ENCODE results near the gene TMTC2.
"Not testable (repeated sequence)": the region's sequence is repeated elsewhere in the genome, so short reads cannot be mapped to it uniquely, and the experiment has no call there.

TMTC2 gene

DNA sequence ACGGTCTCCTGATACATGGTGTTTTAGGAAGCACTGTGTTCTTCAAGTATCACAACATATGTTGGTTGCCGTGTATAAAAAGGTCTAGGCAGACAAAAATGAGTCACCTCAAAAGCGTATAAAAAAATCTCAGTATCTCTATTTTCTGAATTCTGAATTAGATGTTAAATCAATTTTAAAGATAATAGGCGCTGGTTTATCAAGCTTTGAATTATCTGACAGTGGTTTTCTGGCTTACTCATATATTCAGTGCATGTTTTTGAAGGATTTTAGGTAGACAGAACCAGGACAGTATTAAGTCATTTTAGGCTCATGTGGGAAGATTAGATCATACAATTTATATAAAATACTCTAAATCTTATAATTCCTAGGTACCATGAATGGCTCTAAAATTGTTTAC, 110.8 kb downstream of the TMTC2 start:
- no peak for DNase-seq

DNA sequence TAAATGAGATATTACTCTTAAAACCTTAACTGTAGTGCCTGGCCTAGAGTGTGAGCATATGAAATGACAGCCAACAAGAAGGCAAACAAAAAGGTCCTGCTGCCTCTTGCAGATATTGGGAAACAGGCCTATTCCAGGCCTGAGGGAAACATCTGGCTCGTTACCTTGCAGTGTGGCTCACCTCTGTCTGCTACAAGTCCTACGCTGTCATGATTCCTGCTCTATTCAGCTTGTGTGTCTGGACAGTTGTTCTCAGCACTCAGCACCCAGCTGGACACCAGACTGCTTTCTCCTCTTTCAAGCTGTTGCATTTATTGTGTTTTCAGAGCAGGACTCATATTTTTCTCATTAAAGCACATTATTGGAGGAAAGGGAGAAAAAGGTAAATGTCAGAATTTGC, 113.5 kb downstream of the TMTC2 start:
- no peak for DNase-seq

DNA sequence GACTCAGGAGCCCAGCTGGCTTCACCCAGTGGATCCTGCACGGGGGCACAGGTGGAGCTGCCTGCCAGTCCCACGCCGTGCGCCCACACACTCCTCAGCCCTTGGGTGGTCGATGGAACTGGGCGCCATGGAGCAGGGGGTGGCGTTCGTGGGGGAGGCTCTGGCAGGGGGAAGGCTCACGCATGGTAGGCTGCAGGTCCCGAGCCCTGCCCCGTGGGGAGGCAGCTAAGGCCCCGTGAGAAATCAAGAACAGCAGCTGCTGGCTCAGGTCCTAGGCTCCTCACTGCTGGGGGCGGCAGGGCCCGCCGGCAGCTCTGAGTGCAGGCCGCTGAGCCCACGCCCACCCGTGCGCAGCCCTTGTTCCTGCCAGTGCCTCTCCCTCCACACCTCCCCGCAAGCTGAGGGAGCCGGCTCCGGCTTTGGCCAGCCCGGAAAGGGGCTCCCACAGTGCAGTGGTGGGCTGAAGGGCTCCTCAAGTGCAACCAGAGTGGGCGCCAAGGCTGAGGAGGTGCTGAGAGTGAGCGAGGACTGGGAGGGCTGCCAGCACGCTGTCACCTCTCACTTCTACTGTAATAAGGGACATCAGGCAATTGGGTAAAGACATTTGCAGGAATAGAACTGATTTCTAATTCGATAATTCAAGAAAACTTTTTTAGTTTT, 115.4 kb downstream of the TMTC2 start:
- DNase-seq: no peak

DNA sequence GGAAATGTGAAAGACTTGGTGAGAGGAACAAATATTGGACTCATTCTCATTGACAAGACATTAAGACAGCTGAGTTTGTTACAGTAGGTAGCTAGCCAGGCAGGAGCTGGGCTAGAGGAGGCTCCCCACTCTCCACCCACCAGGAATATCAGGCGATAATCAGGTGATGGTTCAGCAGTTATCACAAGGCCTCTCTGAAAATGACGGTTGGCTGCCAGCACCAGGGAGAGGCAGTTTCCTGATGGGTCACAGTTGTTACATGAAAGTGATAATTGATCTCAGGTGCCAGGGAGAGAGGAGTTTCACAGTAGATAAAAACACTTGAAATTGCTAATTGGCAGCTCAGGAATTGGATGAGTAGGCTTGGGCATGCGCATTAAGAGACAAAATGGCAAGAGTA, 116.5 kb downstream of the TMTC2 start:
- DNase-seq: no peak

DNA sequence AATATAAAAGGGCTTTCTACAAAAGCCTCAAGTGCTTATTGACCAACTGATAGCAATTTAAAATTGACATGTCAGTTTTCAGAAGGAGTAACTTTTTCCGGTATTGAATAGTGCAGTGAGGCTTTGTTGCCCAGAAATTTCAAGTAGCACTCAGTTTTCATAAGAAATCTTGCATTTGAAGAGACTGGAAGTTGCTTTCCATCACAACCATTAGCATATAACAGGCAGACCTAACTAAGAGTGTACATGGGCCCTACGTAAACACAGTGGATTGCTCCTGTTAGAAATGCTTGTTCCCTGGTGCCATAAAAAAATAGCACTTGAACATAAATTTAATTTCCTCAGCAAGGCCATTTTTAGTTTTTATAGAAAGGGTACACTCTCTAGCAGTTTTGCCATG, 117.9 kb downstream of the TMTC2 start:
- no peak for DNase-seq

DNA sequence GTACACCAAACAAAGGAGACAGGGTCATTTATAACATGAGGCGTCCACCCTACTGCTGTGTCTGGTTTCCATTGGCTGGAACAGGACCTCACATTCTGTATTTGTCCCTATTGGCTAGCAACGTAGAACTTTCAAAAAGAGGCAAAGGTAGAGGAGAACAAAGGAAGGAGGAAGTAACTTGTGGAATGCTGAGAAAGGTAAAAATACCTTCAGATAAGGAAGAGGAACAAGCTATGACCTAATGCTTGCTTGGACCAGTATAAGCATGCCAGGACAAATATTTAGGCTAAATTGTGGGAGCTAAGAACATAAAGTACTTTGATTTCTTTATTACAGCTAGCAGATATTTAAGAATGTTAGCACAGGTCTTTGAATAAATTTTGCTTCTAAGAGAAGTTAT, 118.3 kb downstream of the TMTC2 start:
- DNase-seq: not testable (repeated sequence)

DNA sequence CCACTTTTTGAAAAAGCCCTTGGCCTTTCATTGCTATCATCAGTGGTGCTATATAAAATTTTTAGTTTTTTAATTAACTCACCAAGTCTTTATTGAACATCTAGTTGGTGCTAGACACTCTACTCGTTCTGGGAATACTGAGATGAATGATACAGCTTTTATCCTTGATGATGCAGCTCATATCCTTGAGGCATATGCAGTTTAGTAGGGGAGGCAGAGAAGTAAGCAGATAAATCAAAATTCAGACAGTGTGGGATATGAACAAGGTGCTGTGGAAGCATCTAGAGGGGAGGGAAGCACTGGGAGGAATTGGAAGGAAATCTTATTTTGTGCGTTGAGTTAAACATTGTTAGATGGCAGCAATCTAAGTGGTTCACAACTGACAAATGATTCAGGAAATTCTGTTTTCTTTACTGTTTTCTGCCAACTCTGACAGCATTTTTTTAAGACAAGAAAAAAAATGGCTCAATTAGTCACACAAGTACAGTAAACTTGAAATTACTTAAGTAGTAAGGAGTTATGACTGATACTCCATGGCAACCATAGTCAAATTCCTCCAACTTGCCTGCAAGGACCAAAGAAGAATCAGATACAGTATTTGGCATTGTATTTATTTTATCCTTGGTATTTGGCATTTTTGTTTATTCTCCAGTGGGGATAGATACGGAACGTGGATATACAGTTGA, 119.2 kb downstream of the TMTC2 start:
- no peak for DNase-seq

DNA sequence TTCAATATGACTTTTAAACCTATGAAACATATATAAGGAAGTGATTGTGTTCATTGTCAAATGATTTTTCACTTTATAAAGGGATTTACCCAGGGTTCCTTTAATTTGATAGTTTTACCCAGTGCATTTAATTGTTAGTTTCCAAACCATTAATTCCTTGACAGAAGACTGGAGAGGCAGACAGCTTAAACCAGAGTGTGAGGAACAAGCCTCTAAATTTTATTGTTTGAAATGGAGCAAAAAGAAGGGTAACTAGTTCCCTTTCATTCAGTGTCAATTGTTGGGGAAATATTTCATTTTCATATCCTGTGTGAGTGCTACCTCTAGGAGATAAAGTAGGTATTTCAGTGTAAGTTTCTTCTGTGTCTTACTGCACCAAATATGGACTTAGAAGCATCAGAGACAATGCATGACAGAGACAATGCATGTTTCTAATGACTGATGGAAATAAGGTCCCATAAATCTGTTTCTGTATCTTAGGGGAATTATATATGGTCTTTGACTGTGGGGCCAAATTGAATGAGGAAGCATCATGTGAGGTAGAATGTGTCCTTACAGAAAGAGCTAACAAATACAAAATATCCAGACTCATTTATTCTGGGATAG, 120.5 kb downstream of the TMTC2 start:
- DNase-seq: no peak

DNA sequence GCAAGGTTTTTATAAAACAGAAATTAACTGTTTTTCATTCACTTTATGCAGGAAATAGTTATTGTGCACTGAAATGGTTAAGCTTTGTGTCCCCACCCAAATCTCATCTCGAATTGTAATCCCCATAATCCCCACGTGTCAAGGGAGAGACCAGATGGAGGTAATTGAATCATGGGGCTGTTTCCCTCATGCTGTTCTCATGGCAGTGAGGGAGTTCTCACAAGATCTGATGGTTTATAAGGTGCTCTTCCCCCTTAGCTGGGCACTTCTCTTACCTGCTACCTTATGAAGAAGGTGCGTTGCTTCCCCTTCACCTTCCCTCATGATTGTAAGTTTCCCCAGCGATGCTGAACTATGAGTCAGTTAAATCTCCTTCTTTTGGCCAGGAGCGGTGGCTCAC, 123.9 kb downstream of the TMTC2 start:
- no peak for DNase-seq

DNA sequence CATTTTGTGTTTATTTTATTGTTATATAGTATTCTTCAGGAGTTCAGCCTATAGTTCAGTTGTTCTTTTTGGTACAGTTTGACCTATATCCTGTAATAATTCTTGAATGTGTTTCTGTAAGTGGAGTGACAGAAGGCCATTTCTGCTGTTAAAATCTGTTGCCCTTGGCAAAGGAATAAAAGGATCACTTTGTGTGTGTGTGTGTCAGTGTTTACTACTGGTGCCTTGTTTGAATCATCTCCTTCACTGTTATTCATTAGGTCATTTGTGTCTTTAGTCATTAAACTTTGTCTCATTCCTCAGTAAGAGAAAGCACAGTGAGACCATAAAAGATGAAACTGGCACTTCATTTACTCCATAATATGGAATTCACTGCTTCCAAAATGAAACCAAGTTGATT, 130.7 kb downstream of the TMTC2 start:
- DNase-seq: no peak

DNA sequence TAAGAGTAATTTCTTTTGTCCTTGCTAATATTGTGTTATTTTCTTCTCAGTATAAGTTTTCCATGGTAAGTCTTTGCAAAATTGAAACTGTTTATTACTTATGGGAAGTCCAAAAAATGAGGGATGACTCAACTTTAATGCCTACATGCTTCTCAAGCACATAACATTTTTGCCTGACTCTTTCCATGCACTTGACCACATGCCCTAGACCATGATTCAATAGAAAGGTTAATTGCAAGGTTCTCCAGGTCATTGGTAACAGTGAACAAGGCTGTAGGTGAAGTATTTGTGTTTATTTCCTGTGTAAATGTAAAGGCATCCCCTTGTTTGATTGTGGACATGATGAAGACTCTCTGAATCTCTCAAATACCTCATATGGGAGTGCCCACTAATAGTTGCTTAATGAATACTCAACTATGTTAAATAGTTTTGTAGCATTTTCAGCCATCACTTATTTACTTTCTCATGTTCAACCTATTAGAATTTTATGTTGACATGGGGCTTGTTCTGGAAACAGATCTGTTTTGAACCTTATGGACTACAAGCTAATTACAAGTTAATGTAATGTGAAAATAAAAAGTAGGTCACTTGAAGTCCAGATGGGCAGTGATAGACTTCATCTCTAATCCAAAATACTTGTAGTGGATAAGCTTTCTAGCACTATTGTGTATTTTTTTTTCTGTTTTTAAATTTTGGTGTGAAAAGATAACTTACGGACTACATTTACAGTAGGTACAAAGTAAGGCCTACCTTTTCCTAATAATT, 131.7 kb downstream of the TMTC2 start:
- no peak for DNase-seq

DNA sequence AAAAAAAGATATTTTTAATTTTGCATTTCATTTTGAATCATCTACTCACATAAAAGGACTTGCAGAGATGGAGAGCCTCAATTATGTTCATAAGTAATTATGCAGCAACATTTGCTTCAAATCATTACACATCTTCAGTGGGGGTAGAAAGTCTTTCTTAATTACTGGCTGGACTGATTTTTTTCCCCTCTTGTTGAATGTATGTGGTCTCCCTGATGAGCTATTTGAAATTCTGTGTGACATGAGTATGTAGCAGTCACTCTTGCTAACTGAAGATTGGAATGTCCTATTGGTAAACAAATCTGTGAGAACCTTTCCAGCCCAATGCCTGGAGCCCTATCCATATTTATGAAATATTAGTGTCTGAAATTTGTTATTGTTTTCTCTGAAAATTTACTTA, 139.8 kb downstream of the TMTC2 start:
- DNase-seq: no peak

DNA sequence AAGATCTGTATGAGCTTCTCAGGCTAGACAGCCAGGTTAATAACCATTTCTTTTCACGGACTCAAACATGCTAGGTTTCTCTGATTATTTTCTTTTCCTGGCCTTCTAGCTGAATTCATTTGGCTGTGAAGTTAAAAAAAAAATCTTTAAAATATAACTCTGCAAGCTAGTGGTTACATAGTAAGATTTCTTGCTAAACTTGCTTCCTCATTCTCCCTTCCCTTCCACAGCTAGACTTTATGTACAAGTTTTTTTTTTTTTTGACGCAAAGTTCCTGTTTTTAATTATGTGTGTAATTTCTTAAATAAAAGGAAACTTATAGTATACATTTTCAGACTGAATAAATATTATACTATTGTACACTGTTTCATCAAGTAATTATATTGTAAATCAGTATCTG, 145.4 kb downstream of the TMTC2 start:
- no peak for DNase-seq

DNA sequence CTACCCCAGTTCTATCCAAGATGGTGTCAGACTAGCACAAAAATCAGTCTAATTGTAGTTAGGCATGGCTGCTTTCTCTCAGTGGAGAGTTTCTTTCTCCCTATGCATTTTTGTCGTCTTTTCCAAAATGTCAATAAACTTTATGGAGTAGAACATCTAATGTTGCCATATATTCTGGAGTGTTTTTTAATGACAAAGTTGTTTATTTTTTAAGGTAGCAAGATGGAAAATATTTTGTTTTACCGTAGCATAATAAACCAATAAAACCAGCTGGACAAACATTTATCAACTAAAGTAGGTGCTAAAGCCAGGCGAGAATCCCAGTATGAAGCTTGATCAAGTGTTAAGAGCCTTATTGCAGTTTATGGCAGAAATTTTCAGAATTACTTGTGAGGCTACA, 146.3 kb downstream of the TMTC2 start:
- DNase-seq: no peak

DNA sequence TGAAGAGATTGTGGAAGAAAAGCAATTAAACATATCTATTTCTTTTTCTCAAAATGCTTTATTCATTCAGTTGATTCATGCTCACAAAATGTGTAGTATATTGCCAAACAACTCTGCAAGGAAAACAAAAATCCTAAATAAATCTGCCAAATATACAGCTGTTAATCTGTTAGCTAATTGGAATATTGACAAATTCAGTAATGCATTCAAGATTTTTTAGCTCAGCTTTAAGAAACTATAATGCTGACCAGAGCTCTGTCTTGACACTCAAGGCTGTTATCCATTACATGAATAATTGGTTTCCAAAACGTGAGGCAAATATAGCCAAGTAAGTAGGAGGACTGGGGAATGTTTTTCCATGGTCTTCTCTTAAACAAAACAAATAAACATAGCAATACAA, 146.8 kb downstream of the TMTC2 start:
- DNase-seq: no peak

DNA sequence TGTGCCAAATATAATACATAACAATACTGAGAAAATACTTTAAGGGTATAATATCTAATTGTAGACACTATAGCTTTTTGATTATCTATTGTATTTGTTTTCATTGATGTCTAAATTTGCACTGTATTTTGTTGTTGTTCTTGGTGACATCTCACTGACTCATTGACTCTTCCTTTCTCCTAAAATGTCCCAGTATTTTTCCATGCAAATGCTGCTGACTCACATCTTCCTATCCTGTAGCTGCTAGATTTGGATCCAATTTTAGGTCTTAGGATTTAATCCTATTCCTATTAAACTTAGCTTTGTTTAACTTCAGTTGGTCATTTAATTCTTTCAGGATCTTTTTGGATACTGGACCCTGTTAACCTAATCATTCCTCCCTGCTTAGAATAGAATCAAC, 148.5 kb downstream of the TMTC2 start:
- no peak for DNase-seq

DNA sequence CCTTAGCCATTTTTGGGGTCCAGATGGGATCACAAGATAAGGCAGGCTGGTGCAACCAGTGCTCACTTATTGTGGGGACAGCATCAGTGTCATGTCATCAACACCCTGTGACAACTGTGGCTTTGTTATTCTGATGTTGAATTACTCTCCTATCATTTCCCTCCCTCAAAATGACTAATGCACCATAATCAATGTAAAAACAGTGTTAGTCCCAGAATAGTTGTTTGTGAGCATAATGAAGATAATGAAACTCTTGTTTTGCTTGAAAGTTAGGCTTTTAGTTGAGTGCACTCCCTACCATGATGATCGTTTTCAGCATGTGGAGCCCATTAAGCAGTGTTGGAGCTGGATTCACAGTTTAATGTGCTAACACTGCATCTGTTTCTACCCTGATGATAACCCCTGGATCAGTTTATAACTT, 151.4 kb downstream of the TMTC2 start:
- DNase-seq: no peak

DNA sequence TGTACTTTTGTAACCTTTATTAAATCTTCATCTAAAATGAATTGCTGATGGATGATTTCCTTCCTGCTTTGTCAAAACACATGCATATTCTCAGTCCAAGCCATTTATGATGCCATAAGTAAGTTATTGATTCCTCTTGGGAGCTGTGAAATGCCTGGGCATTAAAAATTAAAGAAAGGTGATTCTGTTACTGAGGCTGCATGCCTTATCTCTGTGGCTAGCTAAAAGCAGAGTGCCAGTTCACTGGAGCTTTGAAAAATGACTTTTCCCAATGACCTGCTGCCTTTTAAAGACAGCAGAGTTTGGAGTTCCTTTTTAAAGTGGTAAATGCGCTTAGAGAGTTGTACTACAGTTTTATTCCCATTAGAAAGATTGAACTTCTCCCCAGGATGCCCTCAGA, 152.1 kb downstream of the TMTC2 start:
- DNase-seq: no peak

DNA sequence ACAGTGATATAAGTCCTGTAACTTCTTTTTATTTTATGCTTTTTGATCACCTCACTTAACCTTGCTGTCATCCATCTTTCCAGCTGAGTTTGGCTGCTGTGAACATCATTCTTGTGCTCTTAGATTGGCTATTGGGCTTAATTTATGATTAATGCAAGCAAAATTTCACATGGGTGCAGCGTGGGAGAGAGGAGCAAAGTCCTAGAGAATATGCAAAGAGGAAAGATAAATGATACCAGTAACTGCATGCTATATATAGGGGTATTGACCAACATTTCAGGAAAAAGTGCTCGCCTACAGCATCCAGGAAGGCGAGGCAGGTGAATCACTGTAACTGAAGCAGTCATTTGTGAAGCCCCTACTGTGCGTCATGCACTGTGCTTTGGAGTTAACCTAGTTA, 153.1 kb downstream of the TMTC2 start:
- no peak for DNase-seq

DNA sequence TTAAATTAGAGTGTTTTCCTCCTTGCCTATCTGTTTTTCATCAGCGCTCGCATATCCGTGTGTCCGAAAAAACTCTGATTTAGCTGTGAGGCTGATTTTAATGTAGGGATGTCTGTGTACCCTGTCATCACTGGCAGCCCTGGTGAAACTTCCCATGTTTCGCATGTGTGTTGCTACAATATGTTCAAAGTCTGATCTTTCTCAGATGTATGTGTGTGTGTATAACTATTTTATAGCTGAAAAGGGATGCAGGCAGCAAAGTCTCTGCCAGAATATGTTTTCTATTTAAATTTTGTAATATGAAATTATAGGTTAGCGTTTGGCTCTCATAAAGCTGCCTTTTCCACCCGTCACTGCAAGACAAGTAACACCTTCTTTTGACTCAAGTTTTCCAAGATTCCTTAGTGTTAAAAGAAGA, 154.8 kb downstream of the TMTC2 start:
- no peak for DNase-seq

DNA sequence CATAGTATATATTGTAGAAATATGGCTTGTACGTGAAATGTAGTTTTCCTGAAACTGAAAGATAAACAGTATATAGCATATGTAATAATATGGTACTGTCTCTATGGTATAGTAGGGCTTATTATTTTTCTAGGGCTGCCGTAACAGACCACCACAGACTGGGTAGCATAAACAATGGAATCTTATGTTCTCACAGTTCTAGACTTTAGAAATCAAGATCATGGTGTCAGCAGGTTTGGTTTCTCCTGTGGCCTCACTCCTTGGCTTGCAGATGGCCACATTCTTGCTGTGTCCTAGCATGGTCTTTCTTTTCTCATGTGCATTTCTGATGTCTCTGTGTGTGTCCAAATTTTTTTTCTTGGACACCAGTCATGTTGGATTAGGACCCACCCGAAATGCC, 155.8 kb downstream of the TMTC2 start:
- no peak for DNase-seq

DNA sequence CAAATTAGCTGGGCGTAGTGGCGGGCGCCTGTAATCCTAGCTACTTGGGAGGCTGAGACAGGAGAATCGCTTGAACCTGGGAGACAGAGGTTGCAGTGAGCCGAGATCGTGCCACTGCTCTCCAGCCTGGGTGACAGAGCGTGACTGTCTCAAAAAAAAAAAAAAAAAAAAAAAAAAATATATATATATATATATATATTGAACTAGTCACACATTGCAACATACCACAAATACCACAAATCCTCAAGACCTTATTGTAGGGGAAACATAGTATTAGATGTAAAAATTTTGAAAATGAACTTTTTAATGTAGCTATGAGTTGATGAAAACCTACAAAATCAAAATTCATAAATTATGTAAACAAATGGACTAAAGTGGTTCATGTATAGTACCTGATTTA, 158.4 kb downstream of the TMTC2 start:
- DNase-seq: not testable (repeated sequence)

DNA sequence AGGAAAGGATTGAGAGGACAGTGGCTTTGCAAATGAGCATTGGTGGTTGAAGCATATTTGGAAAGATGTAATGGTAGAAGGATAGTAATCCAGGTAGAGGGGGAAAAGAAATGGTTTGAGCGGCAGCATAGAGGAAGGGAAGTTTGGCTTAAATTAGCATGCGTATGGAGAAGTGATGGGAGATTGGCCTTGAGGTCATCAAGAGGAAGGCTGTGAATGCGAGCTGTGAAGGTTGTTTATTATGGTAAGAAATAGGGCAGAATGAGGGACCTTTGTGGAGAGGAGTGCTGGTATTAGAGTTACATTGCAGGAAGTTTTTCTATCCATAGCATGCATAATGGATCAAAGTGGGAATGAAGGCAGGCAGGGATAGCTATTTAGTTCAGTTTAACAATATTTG, 162.1 kb downstream of the TMTC2 start:
- no peak for DNase-seq

DNA sequence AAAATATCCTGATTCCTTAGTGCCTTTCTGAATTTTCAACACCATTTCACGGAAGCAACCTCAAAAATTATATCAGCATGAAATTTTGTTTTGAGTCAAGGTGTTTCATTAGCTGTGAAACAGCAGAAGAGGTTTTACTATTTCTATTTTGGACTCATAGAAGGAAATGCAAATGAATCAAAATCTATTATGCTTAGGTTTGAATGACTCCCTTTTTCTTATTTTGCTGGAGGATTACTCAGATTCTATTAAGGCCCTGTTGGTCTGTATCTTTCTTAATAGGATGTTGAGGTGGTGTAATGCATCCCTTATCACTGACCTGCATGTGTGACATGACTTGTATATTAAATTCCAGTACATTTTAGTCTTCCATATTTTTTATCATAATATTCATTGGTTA, 165.8 kb downstream of the TMTC2 start:
- DNase-seq: no peak

Data from DMS 273 treated with DMSO at 0.1 percent for 48 hours (cell line).